Middle frontal gyrus (tissue), 1 donor: ENCODE measurements around the gene DDAH1.

Experiments
- DNase-seq: peaks from one replicate; pipeline ENCODE4 v3.0.0-alpha.2; 2015; ENCODE audit warnings: low spot score; ENCODE audit errors: extremely low spot score

The DDAH1 gene

GRCh38 chr1:85444381-85444780 lies 20.6 kb downstream of the DDAH1 start:
- no peak for DNase-seq

DNA sequence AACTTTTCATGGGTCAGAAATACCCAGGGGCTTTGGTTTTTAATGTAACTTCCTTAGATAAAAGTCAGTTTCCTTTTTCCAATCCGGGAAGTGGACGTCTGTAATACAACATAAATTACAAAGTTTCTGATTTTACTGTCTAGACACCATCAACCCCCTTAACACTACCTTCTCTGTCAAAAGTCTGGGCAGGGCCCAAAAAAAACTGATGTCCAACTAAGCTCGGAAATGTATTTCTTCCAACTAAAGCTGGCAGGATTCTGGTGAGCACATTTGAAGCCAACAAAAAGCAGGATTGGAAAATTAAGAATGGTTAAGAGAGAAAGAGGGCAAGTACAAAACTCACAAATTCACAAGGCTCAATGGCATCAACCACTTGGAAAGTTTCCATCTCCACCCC lies 24.3 kb downstream of the DDAH1 start:
- no peak for DNase-seq

DNA sequence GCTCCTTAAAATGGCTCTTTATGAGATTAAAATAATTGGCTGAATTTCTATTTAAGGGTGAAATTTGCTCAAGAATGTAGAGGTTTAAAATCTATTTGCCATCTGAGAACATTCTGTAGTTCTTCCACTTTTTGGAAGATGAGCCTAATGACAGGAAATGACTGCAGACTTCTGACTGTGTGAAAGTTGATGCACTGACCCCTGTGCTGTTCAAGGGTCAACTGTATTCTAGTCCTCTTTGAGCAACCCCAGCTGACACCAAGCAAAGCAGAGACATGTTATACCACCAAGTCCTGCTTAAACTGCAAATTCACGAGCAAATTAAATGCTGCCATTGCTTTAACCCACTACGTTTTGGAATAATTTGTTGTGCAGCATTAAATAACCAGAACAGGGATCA lies 26.6 kb downstream of the DDAH1 start:
- DNase-seq, result no peak

DNA sequence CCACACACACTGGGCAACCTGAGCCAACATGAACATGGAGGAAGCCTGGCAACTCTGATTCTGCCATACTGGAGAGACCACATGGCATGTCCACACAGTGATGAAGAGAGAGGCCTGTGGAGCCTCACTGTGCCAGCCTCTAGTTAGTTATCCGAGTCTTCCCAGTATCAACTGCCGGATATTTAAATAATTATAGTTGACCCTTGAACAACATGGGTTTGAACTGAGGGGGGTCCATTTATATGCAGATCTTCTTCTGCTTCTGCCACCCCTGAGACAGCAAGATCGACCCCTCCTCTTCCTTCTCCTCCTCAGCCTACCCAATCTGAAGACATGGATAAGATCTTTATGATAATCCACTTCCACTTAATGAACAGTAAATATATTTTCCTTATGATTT lies 27.8 kb downstream of the DDAH1 start:
- DNase-seq, result no peak

GRCh38 chr1:85433096-85433495 lies 31.9 kb downstream of the DDAH1 start:
- no peak for DNase-seq

DNA sequence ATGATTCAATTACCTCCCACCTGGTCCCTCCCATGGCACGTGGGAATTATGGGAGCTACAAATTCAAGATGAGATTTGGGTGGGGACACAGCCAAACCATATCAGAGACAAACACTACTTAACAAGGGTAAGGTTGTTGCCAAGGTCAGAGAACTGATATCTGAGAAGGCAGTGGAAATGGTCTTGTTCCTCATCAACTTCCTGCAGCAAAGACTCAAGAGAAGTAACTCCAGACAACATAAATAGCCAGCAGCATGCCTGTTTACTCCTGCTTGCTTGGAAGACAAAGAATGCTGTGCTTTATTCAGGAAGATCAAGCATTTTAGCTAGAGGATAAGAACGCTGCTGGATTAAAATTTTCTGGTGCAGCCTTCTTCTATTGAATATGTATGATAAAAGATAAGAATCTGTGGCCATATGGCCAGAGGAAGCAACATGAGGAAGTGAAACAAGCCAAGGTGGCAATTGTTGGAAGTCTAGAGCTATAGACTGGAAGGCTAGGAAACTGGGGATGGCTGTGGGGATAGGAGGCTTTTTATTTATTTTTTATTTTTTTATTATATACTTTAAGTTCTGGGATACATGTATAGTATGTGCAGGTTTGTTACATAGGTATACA lies 36.4 kb downstream of the DDAH1 start:
- DNase-seq, result no peak

GRCh38 chr1:85427849-85428248 lies 37.1 kb downstream of the DDAH1 start:
- no peak for DNase-seq

DNA sequence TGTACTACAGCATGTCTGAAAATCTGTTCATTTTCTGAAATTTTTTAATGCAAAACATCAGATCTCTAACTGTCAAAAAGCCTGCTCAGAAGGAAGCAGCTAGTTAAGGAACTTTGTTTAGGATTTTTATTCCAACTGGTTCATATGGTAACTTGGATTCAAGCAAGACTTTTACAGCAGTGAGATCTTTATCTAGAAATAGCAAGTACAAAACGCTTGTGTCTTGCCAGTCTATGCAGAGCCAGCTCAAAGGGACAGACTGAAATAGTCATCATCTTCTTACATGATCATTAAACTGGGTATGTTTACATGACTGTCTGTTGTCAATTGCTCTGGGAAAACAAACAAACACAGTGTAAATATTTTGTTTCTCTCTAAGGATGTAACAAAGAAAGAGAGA lies 37.6 kb downstream of the DDAH1 start:
- DNase-seq, result no peak

- no peak for DNase-seq
These were observed 43.8 kb downstream of the DDAH1 start for GRCh38 chr1:85421179-85421578.

DNA sequence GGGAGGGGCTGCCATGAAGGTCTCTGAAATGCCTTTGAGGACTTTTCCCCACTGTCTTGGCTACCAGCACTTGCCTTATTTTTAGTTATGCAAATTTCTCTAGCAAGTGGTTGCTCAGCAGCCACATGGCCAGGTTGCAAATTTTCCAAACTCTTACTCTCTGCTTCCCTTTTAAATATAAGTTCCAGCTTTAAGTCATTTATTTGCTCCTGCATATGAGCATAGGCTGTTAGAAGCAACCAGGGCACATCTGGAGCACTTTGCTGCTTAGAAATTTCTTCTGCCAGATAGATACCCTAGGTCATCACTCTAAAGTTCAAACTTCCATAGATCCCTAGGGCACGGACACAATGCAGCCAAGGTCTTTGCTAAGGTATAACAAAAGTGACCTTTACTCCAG lies 44.8 kb downstream of the DDAH1 start:
- no peak for DNase-seq

DNA sequence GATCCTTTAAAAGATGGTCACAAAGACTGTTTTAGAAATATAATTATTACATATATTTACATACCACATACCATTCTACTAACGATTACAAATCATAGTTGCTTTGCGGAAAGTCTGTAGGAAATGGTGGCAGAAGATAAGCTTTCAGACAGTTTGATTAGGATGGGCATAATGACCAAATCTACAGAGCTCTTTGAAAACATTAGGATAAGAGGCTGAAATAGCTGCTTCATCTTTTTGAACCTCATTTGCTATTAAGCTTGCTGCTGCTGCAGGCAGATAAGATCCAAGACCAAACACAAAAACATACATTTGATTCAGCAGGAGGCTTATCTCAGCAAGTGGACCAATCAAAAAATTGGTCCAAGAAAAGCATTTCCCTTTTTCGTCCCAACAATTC lies 47.1 kb downstream of the DDAH1 start:
- no peak for DNase-seq

DNA sequence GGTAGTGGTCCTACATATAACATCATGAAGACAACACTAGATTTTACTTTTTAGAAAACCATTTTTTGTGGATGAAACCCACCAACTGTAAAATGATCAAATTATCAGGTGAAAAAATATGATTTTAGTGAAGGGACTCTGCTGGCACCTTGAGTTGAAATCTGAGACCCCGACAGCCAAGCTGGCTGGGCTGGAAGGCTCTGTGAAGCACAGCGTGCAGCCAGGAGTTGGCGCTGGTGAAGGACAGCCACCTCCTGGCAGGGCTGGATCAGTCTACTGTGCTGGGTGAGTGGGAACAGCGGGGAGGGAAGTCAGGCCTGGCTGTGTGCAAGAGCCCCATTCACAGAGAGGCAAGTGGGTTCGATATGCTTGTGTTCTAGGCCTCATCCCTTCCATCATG lies 47.9 kb downstream of the DDAH1 start:
- DNase-seq, result no peak

DNA sequence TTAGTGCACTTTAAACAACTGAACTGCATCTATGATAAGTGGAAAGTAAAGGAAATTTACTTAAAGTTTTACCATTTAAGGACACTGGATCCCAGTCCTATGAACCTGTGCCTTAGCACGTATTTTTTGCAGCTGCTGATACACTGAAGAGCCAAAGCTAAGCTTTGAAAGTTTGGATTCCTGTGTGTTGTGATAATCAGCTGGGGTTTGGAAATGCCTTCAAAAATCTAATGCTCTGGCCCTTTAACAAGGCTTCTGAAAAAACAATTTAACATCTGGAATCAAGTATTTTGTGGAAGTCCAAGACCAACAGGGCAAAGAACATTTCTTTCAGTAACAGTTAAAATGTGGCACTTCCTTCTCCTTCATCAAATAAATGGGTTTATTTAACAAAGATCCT lies 51.8 kb downstream of the DDAH1 start:
- no peak for DNase-seq

- no peak for DNase-seq
These were observed 53.2 kb downstream of the DDAH1 start for GRCh38 chr1:85411567-85412305.

DNA sequence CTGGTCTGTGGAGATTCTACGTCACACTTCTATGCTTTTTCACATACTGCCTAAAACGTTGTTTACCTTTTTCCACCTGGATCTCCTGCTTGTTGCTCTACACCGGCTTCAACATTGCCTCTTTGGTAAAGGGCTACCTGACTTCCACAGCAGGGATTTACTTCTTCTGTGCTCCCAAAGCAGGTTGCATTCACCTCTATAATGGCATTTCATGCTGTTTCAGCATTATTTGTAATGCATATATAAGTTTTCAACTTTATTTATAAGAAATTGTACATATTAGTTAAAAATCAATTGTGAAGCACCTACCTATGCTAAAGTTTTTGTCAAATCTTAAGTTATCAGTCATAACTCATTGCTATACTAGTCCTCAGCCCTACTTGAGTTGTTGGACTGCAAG lies 55.4 kb downstream of the DDAH1 start:
- DNase-seq, result no peak

DNA sequence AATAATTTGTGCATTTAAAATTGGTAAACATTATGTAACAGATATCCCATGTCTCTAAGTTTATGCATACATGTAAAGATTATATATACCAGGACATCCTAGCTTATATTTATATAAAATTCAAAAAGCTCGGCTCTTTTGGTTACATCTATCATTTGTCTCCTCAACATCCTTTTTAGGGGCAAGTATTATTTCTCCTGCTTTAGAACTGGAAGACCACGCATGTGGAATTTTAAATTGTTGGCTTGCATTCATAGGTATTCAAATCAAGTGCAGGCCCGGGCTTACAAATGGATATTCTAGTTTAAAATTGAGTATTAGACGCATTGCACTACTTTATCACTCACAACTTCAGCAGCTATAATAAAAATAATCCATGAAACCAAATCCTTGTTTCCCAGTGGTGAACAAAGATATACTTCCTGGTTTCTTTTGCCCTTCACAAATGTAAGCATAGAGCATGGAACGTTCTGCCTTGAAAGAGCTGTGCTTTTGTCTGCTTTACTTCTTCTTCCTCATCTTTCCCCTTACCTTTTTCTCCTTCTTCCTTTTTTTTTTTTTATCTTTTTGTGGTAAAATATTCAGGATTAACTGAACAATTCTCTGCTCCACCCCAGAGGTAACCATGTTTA lies 57.1 kb downstream of the DDAH1 start:
- no peak for DNase-seq

DNA sequence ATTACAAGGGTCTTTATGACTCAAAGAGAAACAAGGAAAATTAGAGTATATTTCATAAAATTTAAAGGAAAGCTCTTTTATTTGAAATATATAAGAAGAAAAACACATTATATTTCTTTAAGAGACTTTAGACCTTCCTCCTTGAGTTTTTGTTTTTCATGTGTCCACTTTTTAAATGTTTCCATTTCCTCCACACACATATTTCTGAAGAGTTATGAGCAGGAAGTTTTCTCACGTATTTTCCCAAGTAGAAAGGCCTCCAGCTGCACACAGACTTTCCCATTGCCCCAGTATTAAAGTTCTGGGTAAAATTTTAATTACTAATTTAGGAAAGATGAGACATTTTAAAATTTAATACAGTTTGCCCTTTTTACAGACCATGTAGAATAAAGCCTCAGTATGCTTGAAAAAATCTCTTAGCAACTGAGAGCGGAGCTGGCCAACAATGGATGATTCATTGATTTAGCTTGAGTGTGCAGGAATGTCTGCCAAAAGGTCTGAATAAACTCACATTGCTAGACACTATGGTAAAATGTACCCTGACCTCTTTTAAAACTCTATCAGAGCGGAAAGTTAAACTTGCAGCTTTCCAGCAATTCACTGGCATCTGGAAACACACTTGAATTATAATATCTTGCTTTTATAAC lies 57.9 kb downstream of the DDAH1 start:
- DNase-seq, result no peak

DNA sequence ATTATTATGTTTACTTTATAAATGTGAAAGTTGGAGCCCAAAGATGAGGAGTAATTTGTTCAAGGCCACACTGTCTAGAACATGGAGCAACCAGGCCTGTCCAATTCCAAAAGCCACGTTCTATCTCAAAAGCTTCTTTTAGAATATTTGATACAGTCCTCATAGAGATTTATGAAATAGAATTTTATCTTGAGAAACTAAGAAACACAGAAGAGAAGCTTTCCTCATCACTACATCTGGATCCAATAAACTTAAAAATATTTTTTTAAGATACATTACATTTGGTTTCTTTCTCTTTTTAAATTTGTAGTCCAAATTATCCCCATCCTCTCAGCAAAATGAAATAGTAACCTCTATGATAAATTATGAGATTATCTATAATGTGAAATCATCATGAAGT lies 58.9 kb downstream of the DDAH1 start:
- DNase-seq, result no peak

GRCh38 chr1:85404408-85404807 lies 60.6 kb downstream of the DDAH1 start:
- DNase-seq, result no peak

- no peak for DNase-seq
These were observed 66.4 kb downstream of the DDAH1 start for GRCh38 chr1:85398391-85399064.

GRCh38 chr1:85397490-85398032 lies 67.4 kb downstream of the DDAH1 start:
- no peak for DNase-seq

DNA sequence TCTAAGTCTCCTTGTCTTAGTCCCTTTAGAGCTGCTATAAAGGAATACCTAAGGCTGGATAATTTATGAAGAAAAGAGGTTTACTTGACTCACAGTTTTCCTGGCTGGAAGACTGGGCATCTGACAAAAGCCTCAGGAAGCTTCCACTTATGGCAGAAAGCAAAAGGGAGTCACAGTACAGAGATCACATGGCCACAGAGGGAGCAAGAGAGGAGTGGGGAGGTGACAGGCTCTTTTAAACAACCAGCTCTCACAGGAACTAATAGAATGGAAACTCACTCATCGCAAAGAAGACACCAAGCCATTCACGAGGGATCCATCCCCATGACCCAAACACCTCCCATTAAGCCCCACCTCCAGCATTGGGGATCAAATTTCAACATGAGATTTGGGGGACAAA lies 68.8 kb downstream of the DDAH1 start:
- DNase-seq, result no peak
